Type B pancreatic cell (in vitro differentiated cells): ENCODE measurements around the gene UROS. TPM values are rescaled to one million over a fixed set of nuclear protein-coding genes. Genes with fewer than 3 reads are reported as not detected.

ENCODE experiments used
- DNase-seq: peaks from one replicate; pipeline ENCODE4 v3.0.0; 2021; ENCODE audit warnings: mixed read lengths; ENCODE audit not compliant: unreplicated experiment; ENCODE audit errors: extremely low spot score
- H3K27ac Mint-ChIP-seq: 2 replicates; pipeline ENCODE4 v1.8.0; 2021; ENCODE audit warnings: mild to moderate bottlenecking, mixed read lengths
- H3K27me3 Mint-ChIP-seq: 2 replicates; pipeline ENCODE4 v1.8.0; 2021; ENCODE audit warnings: mixed read lengths
- H3K36me3 Mint-ChIP-seq: 2 replicates; pipeline ENCODE4 v1.8.0; 2021; ENCODE audit warnings: mixed read lengths
- H3K4me1 Mint-ChIP-seq: one replicate; pipeline ENCODE4 v1.8.0; 2021; ENCODE audit warnings: mixed read lengths; ENCODE audit not compliant: unreplicated experiment
- H3K4me3 Mint-ChIP-seq: 2 replicates; pipeline ENCODE4 v1.8.0; 2021; ENCODE audit warnings: mild to moderate bottlenecking, mixed read lengths
- H3K9me3 Mint-ChIP-seq: 2 replicates; pipeline ENCODE4 v1.8.0; 2021; ENCODE audit warnings: mixed read lengths
- CTCF ChIP-seq: fragments of 200-600 bp; sonication (generic); conservative IDR thresholded peaks from 2 replicates; pipeline ENCODE4 v1.5.0; 2021; ENCODE audit warnings: antibody characterized with exemption, mild to moderate bottlenecking
- total RNA-seq: library from RNA; stranded (reverse); gene quantifications from 2 replicates; pipeline ENCODE4 v1.2.1, GENCODE V29; 2021; ENCODE audit warnings: low replicate concordance

UROS gene
- total RNA-seq, 1 donor from 2014 or later: 52.5 TPM

GRCh38 chr10:125775491-125776106 is 47.5 kb downstream of the UROS start, which contains the start of gene MMP21:
TSS of gene MMP21 (minus strand) at chr10:125775821. CDS start at chr10:125775821, 0 bp downstream.
- H3K27ac Mint-ChIP-seq: no peak within 1 kb of the TSS

GRCh38 chr10:125774581-125775191 is 48.4 kb downstream of the UROS start:
- Mint-ChIP-seq H3K9me3 (no peaks in the 10 kb centered on the region), H3K4me1 (no peaks in the 10 kb centered on the region), H3K4me3 (no peak overlapping the region), H3K27me3 (no peaks in the 10 kb centered on the region), H3K27ac (no peak overlapping the region), H3K36me3 (no peaks in the 10 kb centered on the region)
- TF ChIP-seq CTCF: no peak
- peak; percentile 57 for DNase-seq

More at GRCh38 chr10:125775491-125776106, 47.5 kb downstream of the UROS start, which contains the start of gene MMP21:
- DNase-seq: peak; percentile 61
- no peaks in the 10 kb centered on the region for H3K4me1 Mint-ChIP-seq
- no peak within 1 kb of the TSS for H3K4me3 Mint-ChIP-seq
- H3K36me3 Mint-ChIP-seq: no peaks in the 10 kb centered on the region
- H3K27me3 Mint-ChIP-seq: no peaks in the 10 kb centered on the region
- no peak for TF ChIP-seq CTCF
- no peaks in the 10 kb centered on the region for H3K9me3 Mint-ChIP-seq

- no peaks in the 10 kb centered on the region for H3K4me1 Mint-ChIP-seq
- H3K4me3 Mint-ChIP-seq: no peak overlapping the region
- H3K27me3 Mint-ChIP-seq: no peaks in the 10 kb centered on the region
- H3K36me3 Mint-ChIP-seq: no peaks in the 10 kb centered on the region
- H3K27ac Mint-ChIP-seq: no peak overlapping the region
- no peaks in the 10 kb centered on the region for H3K9me3 Mint-ChIP-seq
- DNase-seq: peak; percentile 69
- TF ChIP-seq CTCF: no peak
These were observed 49.1 kb downstream of the UROS start for GRCh38 chr10:125773687-125774543.

GRCh38 chr10:125772864-125773180 is 50.2 kb downstream of the UROS start:
- no peak overlapping the region for H3K4me3 Mint-ChIP-seq
- TF ChIP-seq CTCF: no peak
- peaks cover 5% of the 10 kb centered on the region for H3K36me3 Mint-ChIP-seq
- peak; percentile 58 for DNase-seq
- H3K9me3 Mint-ChIP-seq: no peaks in the 10 kb centered on the region
- no peak overlapping the region for H3K27ac Mint-ChIP-seq
- H3K4me1 Mint-ChIP-seq: peaks cover 5% of the 10 kb centered on the region
- no peaks in the 10 kb centered on the region for H3K27me3 Mint-ChIP-seq

- TF ChIP-seq CTCF: no peak
- Mint-ChIP-seq H3K4me3 (no peak overlapping the region), H3K27ac (no peak overlapping the region), H3K27me3 (no peaks in the 10 kb centered on the region), H3K4me1 (peaks cover 9% of the 10 kb centered on the region), H3K36me3 (peaks cover 8% of the 10 kb centered on the region), H3K9me3 (no peaks in the 10 kb centered on the region)
- no peak for DNase-seq
These were observed 50.8 kb downstream of the UROS start for GRCh38 chr10:125772112-125772863.
